GM12892 (cell line): ENCODE measurements around the gene PLXNB2.

Experiments
- DNase-seq: peaks from one replicate; pipeline ENCODE4 v3.0.0; 2011; ENCODE audit not compliant: insufficient read length
- FAIRE-seq: peaks from 2 replicates; lab custom pipeline; 2011; peaks lifted over from hg19 to GRCh38; lab: Jason Lieb, UNC
- POLR2A ChIP-seq: IDR thresholded peaks from 2 replicates; pipeline ENCODE4 v1.6.1; 2011; ENCODE audit warnings: low read depth, low read length, control low read depth
- POLR2AphosphoS5 ChIP-seq: IDR thresholded peaks from 2 replicates; pipeline ENCODE4 v1.6.1; 2011; ENCODE audit warnings: low read depth, low read length, control low read depth
- TAF1 ChIP-seq: IDR thresholded peaks from 2 replicates; pipeline ENCODE4 v1.6.1; 2011; ENCODE audit warnings: low read depth, mild to moderate bottlenecking, control low read depth, low read length, borderline replicate concordance

PLXNB2 gene

DNA sequence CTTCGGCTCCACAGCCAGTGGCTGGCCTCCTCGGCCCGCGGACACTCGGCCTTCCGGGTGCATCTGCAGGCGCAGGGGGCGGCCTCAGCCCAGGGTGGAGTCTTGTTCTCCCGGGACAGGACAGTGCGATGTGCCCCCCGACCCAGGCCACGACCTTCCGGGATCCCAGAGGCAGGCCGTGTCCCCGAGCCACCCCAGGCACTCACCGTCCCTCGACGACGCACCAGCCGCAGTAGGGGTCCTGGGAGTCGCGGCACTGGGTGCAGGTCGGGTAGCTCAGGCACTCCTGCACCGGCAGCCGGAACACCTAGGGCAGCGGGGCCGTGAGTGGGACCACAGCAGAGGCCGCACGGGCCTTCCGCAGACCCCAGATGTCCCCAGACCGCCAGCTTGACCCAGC is 19.7 kb downstream of the PLXNB2 start:
- FAIRE-seq = no peak

DNA sequence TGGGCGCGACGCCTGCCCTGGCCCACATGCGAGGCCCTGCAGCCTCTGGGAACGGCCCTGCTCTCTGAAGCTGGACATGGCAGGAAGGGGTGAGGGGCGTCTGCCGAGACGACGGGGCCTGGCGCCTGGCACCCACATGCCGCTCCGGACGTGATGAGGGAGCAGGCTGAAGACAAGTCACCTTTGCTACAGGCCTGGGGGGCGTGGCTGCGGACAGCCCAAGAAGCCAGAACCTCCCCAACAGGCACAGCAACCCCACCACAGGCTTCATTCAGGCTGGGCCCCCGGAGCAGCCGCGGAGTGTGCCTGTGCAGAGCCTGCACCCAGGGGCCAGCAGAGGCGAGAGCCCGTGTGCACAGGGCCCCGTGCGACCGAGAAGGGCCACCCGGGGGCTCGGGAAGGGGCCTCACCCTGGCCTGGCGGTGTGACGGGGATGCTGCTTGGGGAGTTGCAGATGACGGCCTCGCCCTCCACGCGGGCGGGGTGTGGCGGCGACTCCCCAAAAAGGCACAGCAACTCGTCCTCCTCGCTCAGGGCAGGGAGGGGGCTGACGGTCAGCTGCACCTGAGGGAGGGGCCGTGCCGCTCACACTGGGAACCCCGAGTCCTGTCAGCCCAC is 20.6 kb downstream of the PLXNB2 start:
- FAIRE-seq = no peak
- DNase-seq = no peak
- TF ChIP-seq TAF1 = no peak
- 0 out of 2 replicates have a peak, but pooled peaks have one; percentile 9 for TF ChIP-seq POLR2A
- no peak for TF ChIP-seq POLR2AphosphoS5

More for the DNA sequence above, 19.7 kb downstream of the PLXNB2 start:
- TF ChIP-seq POLR2AphosphoS5 (no peak), TAF1 (no peak), POLR2A (no peak)
- no peak for DNase-seq

DNA sequence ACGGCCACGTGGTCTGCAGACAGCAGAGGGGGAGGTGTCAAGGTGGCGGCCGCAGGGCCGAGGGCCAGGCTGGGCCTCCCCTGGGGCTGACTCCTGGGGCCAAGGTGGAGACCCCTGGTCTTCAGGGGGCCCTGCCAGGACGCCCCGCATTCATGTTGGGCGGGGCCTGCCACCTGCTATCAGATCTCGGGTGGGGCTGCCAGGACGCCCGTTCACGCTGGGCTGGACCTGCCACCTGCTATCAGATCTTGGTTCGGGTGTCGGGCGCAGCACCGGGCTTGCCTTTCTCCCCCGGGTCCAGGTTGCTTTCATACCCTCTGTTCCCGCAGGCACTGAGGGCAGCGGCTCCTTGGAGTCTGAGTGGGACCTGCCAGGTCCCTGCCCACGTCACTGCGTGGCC is 21.2 kb downstream of the PLXNB2 start:
- FAIRE-seq = no peak
- no peak for DNase-seq
- no peak for TF ChIP-seq POLR2AphosphoS5
- TF ChIP-seq TAF1 = no peak
- TF ChIP-seq POLR2A = no peak

DNA sequence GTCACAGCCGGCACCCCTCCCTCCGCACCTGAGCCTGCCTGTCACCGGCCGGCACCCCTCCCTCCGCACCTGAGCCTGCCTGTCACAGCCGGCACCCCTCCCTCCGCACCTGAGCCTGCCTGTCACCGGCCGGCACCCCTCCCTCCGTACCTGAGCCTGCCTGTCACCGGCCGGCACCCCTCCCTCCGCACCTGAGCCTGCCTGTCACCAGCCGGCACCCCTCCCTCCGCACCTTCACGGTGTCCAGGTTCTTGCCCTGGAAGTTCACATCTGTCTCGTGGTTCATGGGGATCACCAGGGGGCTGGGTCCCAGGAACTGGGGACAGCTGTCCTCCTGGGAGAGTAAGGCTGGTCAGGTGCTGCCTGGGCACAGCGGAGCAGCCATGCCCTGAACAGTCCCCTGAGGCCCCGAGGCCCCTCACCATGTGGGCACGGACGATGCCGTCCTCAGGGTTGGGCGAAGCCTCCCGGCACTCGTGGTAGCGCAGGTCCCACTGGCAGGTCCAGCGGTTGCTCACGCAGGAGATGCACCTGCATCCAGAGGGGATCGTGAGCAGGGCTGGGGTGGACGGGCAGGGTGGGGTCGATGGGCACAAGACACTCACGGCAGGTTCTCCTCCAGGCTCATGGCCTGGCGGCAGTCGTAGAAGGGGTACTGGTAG is 21.7 kb downstream of the PLXNB2 start:
- FAIRE-seq = no peak
- TF ChIP-seq TAF1 (no peak), POLR2AphosphoS5 (no peak), POLR2A (no peak)
- no peak for DNase-seq

DNA sequence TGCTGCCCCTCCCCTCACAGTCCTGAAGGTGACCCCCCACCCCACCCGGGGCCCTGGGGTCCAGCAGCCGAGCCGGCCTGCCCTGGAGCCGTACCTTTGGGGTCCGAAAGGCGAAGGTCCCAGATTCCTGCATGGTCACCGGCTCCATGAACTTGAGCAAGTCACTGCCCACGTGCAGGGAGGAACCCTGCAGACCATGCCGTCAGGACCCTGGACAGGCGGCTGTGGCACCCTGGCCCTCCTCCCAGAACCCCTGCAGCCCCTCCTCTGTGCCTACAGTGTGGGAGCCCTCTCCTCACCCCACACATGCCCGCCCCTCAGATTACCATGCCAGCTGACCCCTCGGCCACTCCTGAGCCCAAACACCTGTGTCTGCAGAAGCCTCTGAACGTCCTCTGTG is 23.0 kb downstream of the PLXNB2 start:
- TF ChIP-seq POLR2AphosphoS5 (no peak), TAF1 (no peak), POLR2A (no peak)
- FAIRE-seq (no peak), DNase-seq (no peak)

DNA sequence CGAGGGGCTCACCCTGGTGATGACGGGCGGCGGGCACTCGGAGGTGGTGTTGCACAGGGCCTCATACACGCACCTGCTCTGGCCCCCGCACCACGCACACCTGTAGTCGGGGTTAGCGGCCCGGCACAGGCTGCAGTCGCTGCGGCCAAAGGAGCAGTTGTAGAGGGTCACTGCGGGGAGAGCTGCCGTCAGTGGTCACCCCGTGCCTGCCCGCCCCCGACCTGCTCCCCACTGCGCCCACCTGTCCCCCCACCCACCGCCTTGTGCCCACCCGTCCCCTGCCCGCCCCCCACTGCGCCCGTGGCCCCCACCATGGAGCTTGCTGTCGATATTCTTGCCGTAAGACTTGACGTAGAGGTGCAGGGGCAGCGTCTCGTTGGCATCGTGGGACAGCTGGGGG is 23.6 kb downstream of the PLXNB2 start:
- TF ChIP-seq TAF1 (no peak), POLR2AphosphoS5 (no peak), POLR2A (no peak)
- DNase-seq = no peak
- FAIRE-seq = no peak

DNA sequence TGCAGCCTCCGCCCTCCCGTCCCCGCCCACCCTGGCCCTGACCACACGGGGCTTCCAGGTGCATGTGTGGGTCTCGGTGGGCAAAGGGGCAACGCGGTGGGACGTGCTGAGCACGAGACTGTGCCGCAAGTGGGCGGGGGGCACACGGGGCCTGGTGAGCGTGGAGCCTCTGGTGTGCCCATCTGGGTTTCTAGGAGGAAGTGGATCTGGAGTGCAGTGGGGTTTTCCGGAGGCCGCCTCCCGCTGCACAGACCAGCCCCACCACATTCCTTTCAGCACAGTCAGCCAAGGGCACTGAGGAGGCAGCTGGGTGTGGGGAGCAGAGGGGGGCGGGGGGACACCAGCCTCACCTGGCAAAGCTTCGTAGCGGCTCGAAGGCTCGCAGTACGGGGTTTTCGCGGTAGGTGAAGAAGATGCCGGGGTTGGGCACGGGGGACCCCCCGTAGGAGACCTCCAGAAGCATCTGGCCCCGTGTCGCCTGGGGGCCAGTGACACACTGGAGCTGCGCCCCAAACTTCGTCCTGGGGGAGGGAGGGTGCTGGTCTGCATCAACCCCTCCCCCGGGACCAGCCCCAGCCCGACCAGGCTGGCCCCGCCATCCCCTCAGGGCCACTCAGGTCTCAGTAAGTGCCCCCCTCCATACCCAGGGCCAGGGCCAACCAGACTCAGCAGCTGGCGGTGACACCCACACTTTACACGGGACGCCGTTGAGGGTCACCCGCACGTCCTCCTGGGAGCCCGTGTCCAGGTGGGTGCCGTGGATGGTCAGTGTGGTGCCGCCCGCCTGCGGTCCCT is 24.9 kb downstream of the PLXNB2 start:
- no peak for FAIRE-seq
- TF ChIP-seq POLR2AphosphoS5 (no peak), POLR2A (no peak), TAF1 (no peak)
- DNase-seq = no peak

DNA sequence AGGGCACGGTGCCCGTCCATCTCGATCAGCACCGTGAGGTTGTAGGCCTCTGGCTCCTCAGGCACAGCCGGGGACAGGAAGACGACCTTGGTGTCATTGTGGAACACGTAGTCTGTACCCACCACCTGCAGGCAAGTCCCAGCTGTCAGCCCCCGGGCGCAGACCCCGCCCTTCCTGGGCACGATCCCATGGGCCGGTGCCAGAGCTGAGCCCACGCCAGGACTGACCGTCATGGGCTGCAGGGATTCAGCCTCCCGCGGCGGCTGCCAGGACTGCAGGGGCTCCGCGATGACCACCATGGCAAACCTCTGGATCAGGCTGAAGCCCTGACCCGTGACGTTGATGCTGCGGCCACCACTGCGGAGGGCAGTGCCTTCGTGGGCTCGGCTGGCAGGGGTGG is 25.5 kb downstream of the PLXNB2 start:
- no peak for DNase-seq
- no peak for TF ChIP-seq TAF1

DNA sequence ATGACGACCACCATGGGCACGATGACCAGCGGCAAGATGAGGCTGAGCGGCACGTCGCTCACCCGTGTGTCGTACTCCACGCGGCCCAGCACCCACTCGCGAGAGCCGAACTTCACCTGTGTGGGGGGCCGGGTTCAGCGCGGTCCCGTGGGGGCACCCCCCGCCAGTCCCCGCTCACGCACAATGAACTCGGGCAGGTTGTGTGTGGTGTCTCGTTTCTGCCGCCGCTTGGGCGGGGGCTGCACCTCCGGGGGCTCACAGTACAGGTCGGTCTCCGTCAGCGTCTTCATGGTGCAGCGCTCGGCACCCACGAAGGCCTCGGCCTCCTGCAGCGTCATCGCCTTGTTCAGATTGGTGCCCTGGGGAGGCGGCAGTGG is 26.1 kb downstream of the PLXNB2 start:
- no peak for TF ChIP-seq TAF1
- TF ChIP-seq POLR2A = no peak
- TF ChIP-seq POLR2AphosphoS5 = no peak
- DNase-seq (no peak), FAIRE-seq (no peak)

More for the DNA sequence above, 25.5 kb downstream of the PLXNB2 start:
- no peak for FAIRE-seq

DNA sequence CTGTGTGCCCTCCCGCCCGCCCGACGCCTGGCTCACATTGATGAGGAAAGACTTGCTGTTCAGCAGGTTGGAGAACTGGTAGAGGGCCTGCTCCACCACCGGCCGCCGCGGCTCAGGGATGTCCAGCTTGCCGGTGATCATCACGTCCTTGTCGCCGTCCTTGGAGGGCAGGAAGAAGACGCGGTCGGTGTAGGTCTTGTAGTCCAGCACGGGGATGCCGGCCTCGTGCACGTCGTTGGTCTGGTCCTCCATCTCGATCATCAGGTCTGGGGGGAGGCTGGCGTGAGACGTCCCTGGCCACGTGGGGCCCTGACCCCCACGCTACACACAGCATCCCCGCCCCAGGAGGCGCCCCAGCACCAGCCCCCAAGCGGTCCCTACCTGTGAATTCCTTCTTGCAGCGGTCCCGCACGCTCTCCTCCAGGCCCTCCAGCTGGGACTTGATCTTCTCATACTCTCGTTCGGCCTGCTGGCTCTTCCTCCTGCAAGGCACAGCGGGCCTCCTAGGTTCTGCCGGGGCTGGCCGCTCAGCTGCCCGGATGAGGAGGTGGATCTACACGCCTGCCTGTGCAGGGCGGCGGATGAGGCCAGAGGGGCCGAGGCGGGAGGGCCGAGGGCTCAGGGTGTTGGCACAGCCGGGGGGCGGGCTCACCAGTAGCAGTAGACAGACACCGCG is 26.6 kb downstream of the PLXNB2 start:
- FAIRE-seq = no peak
- TF ChIP-seq POLR2A (no peak), POLR2AphosphoS5 (no peak)
- DNase-seq = no peak

DNA sequence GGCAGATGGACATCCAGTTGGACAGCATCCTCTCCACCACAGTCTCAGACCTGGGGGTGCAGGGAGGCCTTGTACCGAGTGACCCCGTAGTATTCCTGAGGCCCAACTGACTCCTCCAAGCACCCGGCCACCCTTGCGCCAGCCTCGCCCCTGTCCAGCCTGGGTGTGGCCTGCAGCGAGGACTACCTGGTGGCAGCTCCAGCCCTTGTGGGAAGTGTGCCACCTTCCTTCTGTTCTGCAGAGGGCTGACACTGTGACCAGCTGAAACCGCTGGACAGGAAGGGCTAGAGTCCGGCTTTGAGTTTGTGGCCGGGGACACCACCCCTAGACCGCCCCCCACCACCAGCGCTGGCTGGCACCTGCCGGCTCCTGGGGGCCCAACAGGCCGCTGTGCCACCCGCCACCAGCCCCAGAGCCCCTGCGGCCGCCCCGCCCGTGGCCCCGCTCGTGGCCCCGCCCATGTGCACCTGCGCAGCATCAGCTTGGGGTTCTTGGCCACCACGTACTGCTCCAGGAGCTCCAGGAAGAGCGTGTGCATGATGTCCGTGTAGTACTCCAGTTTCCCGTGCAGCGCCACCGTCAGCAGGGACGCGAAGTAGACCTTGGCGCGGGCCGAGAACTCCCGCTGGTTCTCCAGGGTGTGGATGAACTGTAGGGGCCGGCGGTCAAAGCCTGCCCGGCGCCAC is 27.3 kb downstream of the PLXNB2 start:
- no peak for TF ChIP-seq POLR2A
- no peak for TF ChIP-seq TAF1
- TF ChIP-seq POLR2AphosphoS5 = no peak
- DNase-seq (no peak), FAIRE-seq (no peak)
